HG03066 (cell line): Measurements from ENCODE around the gene TENM4.
"Not testable (repeated sequence)": the region's sequence is repeated elsewhere in the genome, so short reads cannot be mapped to it uniquely, and the experiment has no call there.

Source experiments
- ATAC-seq: cut with Tn5 transposase; IDR thresholded peaks from one replicate; pipeline ENCODE4 v1.9.1; 2021; ENCODE audit warnings: low read depth; ENCODE audit not compliant: unreplicated experiment

The TENM4 gene

GRCh38 chr11:78898266-78898775, 542.5 kb downstream of the TENM4 start:
- no peak for ATAC-seq

GRCh38 chr11:78893996-78894395, 546.8 kb downstream of the TENM4 start:
- ATAC-seq, result no peak

GRCh38 chr11:78889698-78890097, 551.1 kb downstream of the TENM4 start:
- ATAC-seq, result no peak

- ATAC-seq, result no peak
Measured at GRCh38 chr11:78886616-78887015, 554.2 kb downstream of the TENM4 start.

DNA sequence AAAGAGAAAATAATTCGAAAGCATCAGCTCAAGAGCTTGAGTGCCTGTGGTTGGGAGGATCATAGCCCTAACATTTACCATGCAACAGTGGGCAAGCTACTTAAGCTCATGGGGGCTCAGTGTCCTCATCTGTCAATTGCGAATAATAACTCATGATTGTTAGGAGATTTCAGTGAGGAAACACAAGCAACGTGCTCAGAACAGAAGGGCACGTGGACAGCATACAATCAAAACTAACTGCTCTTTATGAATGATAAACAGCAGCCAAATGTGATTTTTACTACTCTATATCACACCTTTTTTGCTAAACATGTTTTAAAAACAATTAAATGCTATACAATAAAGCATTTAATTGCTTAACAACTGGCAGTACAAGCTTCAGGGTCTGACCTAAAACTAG, 556.1 kb downstream of the TENM4 start:
- ATAC-seq, result no peak

GRCh38 chr11:78883506-78883905, 557.3 kb downstream of the TENM4 start:
- no peak for ATAC-seq

- ATAC-seq, result not testable (repeated sequence)
Measured at GRCh38 chr11:78879094-78879980, 561.5 kb downstream of the TENM4 start.

DNA sequence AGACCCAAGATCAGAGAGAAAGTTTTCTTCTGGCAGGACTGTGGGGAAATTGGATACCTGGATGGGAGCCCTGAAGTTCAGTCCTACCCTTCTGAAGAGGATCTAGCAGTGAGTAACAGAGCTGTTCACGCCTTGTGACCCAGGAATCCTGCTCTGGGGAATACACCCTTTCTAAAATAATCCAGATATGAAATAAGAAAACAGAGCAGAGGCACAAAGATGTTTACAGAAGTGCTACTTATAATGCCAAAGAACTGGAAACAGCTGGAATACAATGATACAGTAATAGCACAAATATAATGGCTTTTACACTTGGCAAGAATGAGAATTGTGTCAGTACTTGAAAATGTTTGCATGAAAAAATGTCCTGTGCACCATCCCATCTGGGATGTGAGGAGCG, 562.2 kb downstream of the TENM4 start:
- no peak for ATAC-seq

GRCh38 chr11:78876676-78877075, 564.2 kb downstream of the TENM4 start:
- ATAC-seq, result no peak

DNA sequence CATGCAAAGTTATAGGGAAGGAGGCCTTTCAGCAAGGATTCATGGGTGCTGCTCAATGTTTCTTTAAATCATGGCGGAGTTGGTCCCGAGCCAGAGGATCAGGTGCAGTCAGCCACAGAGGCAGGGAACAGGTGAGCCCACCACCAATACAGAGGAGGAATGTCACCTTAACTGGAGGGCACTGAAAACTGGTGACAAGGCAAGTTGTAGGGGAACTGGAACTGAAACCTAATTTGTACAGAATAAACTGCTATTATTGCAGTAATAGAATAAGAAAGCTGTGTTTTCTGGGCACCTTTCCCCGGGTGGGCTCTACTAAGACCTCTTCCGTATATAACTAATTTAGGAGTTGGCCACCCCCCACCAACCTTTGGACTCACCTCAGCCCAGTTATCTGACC, 570.2 kb downstream of the TENM4 start:
- ATAC-seq, result no peak

DNA sequence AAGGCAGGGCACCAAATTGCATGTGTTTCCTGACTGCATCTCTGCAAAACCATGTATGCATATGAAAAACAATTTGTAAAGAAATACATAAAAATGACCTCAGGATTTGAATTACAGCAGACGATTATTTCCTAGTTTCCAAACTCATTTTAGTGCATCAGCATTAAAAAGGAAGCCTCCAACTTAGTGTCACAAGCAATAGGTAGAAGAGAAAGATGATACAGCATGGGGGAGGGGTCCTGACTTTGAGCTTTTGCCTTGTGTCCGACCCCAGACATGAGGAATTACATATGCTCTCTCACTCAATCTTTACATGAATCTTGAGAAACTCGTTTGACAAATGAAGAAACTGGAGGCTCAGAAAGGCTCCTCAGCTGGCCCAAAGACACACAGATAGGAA, 571.5 kb downstream of the TENM4 start:
- ATAC-seq, result no peak

- ATAC-seq, result no peak
Measured at GRCh38 chr11:78868563-78868962, 572.3 kb downstream of the TENM4 start.

GRCh38 chr11:78860720-78861422, 580.0 kb downstream of the TENM4 start:
- no peak for ATAC-seq

DNA sequence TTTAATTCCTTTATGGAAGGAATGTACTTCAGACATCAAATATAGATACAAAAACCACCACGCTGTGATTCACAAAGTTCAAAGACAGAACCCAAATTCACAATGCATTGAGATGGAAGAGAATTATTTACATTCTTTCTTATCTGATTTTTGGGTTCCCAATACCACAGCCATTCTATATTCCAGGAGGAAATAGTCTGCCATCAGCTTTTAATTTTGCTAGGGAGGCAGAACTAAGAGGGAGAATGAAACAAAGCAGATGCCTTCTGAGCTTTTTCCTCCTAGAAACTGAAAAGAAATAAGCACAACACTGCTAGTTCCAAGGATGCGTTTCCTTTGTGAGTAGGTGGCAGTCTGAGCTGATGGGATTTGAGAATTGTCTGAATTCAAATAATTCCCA, 583.1 kb downstream of the TENM4 start:
- no peak for ATAC-seq

GRCh38 chr11:78856211-78856610, 584.6 kb downstream of the TENM4 start:
- no peak for ATAC-seq

DNA sequence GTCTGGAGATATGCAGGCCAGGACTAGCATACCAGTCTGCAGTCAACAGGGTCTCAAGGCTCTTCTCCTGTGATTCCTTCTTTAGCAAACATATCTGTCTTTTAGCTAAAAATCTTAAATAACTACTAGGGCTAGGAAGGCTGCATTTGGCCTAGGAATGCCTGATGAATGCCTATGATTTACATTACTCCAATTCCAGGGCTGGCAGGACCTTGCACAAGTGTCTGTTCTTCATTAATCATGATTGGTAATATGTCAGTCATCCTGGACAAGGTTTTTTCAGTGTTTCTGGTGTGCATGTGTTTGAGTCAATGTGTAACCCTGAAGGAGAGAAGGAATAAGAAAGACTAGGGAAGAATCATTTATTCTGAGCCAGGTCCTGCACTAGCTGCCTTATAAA, 585.7 kb downstream of the TENM4 start:
- no peak for ATAC-seq

DNA sequence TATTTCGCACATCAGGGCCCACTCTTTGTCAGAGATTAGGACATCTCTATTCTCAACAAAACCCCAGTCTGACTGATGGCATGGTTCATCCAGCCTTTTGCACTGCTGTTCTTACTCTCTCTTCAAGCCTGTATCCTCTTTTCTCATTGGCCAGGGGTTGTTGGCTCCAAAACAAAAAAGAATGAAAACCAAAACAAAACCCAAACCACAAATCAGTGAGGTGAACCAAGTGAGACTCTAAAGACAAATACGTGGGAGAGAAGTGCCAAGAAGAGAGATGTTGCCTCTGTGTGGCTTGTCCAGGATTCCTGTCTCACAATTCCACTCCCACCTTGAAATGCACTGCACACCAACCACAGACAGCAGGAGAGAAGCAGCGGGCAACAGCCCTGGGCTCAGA, 587.3 kb downstream of the TENM4 start:
- no peak for ATAC-seq

- no peak for ATAC-seq
Measured at GRCh38 chr11:78851878-78852586, 588.8 kb downstream of the TENM4 start.

DNA sequence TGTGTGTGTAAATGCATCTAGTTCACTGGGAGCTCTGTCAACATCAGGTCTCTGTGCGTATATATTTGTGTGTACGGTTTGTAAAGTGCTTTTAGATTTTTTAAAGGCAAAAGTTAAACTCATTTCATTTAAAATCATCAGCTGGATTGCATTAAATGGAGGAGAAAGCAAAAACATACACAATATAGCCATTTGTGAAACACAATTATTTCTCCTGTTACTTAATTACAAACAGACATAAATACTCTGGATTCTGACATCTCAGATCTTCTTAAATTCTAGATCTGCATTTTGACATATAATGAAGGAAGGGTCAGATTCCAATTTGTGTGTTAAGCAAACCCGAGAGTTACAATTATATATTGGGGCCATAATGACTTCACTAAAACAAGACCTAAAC, 590.8 kb downstream of the TENM4 start:
- ATAC-seq, result no peak

DNA sequence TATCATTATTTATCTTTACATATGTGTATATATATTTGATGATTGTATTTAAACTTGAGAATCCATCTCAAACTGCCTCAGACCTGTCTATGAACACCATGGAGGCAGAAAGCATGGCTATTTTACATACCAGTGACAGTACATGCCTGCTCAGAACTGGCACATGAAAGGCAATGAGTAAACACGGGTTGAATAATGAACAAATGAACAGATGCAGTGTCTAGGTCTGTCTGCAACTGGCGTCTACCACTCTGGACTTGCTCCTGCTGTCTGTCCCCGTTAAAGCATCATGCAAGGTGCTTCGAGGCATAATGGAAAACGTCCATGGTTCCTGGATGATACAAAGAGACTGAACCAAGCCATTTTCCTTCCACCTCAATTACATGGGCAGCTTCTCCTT, 594.6 kb downstream of the TENM4 start:
- no peak for ATAC-seq

DNA sequence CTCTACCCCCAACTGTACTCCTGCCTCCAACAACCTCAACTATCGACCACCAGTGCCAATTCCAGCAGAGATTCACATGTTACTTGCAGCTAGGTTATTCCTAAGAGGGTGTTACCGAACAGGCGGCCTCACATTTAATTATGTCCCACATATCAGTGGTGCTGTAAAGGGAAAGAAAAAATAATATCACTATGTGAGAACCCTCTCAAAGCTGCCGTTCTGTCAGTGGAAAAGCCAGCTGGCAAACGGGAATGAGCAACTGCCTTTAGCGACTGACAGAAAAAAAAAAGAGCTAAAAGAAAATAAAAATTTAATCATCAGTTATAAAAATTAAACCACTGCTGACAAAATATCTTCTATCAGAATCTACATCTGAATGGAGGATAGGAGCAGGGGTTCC, 595.3 kb downstream of the TENM4 start:
- ATAC-seq, result no peak
